PC-9 (cell line): ENCODE results near the gene HMOX1. TPM values are rescaled to one million over a fixed set of nuclear protein-coding genes. Genes with fewer than 3 reads are reported as not detected.

Experiments
- BruUV-seq: library from RNA; stranded (reverse); fragments of 400-500 nt; replicated peaks from 2 replicates; lab custom pipeline; 2021; lab: Mats Ljungman, UMichigan
- CTCF ChIA-PET: fragments of 300-600 bp; sonication (Branson Sonifier 250); formaldehyde crosslinking; loops from one replicate; lab custom pipeline; 2022; ENCODE audit warnings: antibody characterized with exemption; lab: Charles Lee
- POLR2A ChIA-PET: fragments of 300-600 bp; sonication (Branson Sonifier 250); formaldehyde crosslinking; loops from one replicate; lab custom pipeline; 2022; ENCODE audit warnings: antibody characterized with exemption; ENCODE audit not compliant: unreplicated experiment; lab: Charles Lee
- DNase-seq, 2 experiments: peaks; one replicate each; pipeline versions ENCODE4 v3.0.0 to v3.0.0-alpha.2; 2015 to 2022; ENCODE audit warnings: mixed read lengths in 1 of 2
- H2AFZ ChIP-seq: fragments of 200-600 bp; sonication (generic); 2 replicates; pipeline ENCODE4 v1.8.1; 2017; ENCODE audit warnings: antibody characterized with exemption
- H3F3A ChIP-seq: fragments of 200-600 bp; sonication (generic); 2 replicates; pipeline ENCODE4 v1.8.1; 2017; ENCODE audit warnings: antibody characterized with exemption, mild to moderate bottlenecking, low read depth; ENCODE audit not compliant: insufficient read depth
- H3K27ac ChIP-seq: fragments of 200-600 bp; sonication (generic); 2 replicates; pipeline ENCODE4 v1.6.1; 2016; ENCODE audit warnings: mixed run types
- H3K27me3 ChIP-seq: fragments of 200-600 bp; sonication (generic); 2 replicates; pipeline ENCODE4 v1.6.1; 2016; ENCODE audit warnings: low read depth, mixed run types; ENCODE audit not compliant: insufficient read depth
- H3K36me3 ChIP-seq: fragments of 200-600 bp; sonication (generic); 2 replicates; pipeline ENCODE4 v1.6.1; 2016; ENCODE audit warnings: low read depth, mixed run types
- H3K4me1 ChIP-seq: fragments of 200-600 bp; sonication (generic); replicated peaks from 2 replicates; pipeline ENCODE4 v1.6.1; 2016; ENCODE audit warnings: mixed run types; ENCODE audit not compliant: insufficient read depth
- H3K4me2 ChIP-seq: fragments of 200-600 bp; sonication (generic); 2 replicates; pipeline ENCODE4 v1.6.1; 2017; ENCODE audit warnings: mixed run types
- H3K4me3 ChIP-seq: fragments of 200-600 bp; sonication (generic); 2 replicates; pipeline ENCODE4 v1.6.1; 2016; ENCODE audit warnings: mixed run types
- H3K79me2 ChIP-seq: fragments of 200-600 bp; sonication (generic); 2 replicates; pipeline ENCODE4 v1.6.1; 2017; ENCODE audit warnings: low read depth, mixed run types
- H3K9me2 ChIP-seq: fragments of 200-600 bp; sonication (generic); 2 replicates; pipeline ENCODE4 v1.8.1; 2017; ENCODE audit warnings: mild to moderate bottlenecking; ENCODE audit not compliant: insufficient read depth
- H3K9me3 ChIP-seq: fragments of 200-600 bp; sonication (generic); 2 replicates; pipeline ENCODE4 v1.8.1; 2016; ENCODE audit warnings: low read depth; ENCODE audit not compliant: insufficient read depth
- H4K20me1 ChIP-seq: fragments of 200-600 bp; sonication (generic); 2 replicates; pipeline ENCODE4 v1.8.1; 2017; ENCODE audit not compliant: insufficient read depth
- EZH2 ChIP-seq: fragments of 200-600 bp; sonication (generic); IDR thresholded peaks from 2 replicates; pipeline ENCODE4 v1.8.0; 2017; ENCODE audit warnings: antibody characterized with exemption, low read depth
- intact Hi-C: fragments of 100-400 bp; cut with micrococcal nuclease; formaldehyde crosslinking; loops from one replicate; pipeline ENCODE4 v1.10.0; 2022; ENCODE audit not compliant: unreplicated experiment
- total RNA-seq: library from RNA; stranded (reverse); gene quantifications from 2 replicates; pipeline ENCODE4 v1.2.3, GENCODE V29; 2021
- TF ChIP-seq, protein P1 (sequence below): fragments of 200-600 bp; sonication (generic); conservative IDR thresholded peaks from 2 replicates; pipeline ENCODE4 v1.6.1; 2017; ENCODE audit warnings: mixed run types, antibody characterized with exemption, mild to moderate bottlenecking, moderate library complexity

Gene HMOX1
- total RNA-seq, 1 experiment from 2014 or later: 23.7 TPM

DNA sequence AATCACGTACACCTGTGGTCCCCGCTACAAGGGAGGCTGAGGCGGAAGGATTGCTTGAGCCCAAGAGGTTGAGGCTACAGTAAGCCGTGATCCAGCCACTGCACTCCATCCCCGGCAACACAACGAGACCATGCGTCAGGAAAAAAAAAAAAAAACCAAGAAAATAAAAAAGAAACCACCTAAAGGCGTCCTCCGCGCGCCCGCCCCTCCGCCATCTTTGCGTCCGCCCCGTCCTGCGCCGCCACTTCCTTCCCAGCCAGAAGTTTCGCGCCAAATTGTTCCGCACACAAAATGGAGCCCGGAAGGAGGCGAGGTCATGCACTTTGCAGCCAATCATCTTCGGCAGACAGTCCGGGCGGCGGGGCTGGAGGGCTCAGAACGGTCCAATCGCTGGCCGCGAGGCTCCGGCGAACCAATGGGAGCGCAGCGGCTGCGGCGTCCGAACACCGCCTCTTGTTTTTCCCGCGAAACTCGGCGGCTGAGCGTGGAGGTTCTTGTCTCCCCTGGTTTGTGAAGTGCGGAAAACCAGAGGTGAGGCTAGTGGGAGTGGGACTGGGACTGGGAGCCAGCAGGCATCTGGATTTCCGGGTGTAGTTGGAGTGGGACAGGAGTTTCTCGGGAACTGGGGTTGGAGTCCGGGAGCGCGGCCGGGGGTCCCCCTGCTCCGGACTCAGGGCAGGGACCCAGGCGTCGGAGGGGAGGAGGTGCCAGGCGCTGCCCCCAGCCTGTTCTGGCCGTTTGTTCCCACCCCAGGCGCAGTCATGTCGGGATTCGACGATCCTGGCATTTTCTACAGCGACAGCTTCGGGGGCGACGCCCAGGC is 19.0 kb downstream of the HMOX1 start, which contains the start of gene MCM5:
TSS of gene MCM5 (plus strand) at position 463 of the 823 bp plus-strand sequence. CDS start at position 762, 299 bp downstream.
- Histone ChIP-seq H3K4me3 (peak within 1 kb of the TSS; percentile 79), H3K4me2 (peak within 1 kb of the TSS; percentile 91), H3K36me3 (no peaks in the 10 kb centered on the region), H3K79me2 (peaks cover 20% of the 10 kb centered on the region), H3K9me2 (no peaks in the 10 kb centered on the region), H3K27ac (peak within 1 kb of the TSS; percentile 58), H2AFZ (peak within 1 kb of the TSS; percentile 98), H4K20me1 (no peaks in the 10 kb centered on the region), H3K27me3 (no peaks in the 10 kb centered on the region), H3K9me3 (no peaks in the 10 kb centered on the region), H3F3A (peaks cover 15% of the 10 kb centered on the region; the same call in 1 of the 2 replicates), H3K4me1 (peaks cover 9% of the 10 kb centered on the region)
- TF ChIP-seq EZH2: no peak
- TF ChIP-seq, protein P1, sequence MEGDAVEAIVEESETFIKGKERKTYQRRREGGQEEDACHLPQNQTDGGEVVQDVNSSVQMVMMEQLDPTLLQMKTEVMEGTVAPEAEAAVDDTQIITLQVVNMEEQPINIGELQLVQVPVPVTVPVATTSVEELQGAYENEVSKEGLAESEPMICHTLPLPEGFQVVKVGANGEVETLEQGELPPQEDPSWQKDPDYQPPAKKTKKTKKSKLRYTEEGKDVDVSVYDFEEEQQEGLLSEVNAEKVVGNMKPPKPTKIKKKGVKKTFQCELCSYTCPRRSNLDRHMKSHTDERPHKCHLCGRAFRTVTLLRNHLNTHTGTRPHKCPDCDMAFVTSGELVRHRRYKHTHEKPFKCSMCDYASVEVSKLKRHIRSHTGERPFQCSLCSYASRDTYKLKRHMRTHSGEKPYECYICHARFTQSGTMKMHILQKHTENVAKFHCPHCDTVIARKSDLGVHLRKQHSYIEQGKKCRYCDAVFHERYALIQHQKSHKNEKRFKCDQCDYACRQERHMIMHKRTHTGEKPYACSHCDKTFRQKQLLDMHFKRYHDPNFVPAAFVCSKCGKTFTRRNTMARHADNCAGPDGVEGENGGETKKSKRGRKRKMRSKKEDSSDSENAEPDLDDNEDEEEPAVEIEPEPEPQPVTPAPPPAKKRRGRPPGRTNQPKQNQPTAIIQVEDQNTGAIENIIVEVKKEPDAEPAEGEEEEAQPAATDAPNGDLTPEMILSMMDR: no peak
- BruUV-seq: no TSS peak
- peak; percentile 95 to 96 for DNase-seq
- POLR2A ChIA-PET: no interaction called here
- CTCF ChIA-PET: no interaction called here
- intact Hi-C loops: loop anchor here (5.0 kb wide), 1 partner anchor 48 kb away; no protein-coding TSS in a partner anchor

DNA sequence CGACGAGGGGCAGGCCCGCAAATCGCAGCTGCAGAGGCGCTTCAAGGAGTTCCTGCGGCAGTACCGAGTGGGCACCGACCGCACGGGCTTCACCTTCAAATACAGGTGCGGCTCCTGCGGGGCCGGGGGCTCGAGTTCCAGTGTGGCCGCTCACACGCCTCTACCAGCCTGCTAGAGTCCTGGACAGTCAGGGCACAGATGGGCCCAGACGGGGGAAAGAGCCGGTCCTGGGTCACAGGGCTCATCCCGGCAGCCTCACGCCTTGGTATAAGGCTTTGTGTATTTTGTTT is 19.6 kb downstream of the HMOX1 start:
- H3K4me1 ChIP-seq: peaks cover 9% of the 10 kb centered on the region
- peaks cover 14% of the 10 kb centered on the region; the same call in 1 of the 2 replicates for H3F3A ChIP-seq
- no peaks in the 10 kb centered on the region for H3K9me3 ChIP-seq
- H3K9me2 ChIP-seq: no peaks in the 10 kb centered on the region
- TF ChIP-seq, protein P1: no peak
- no peak for TF ChIP-seq EZH2
- no peak for DNase-seq
- H3K27ac ChIP-seq: no peak overlapping the region
- H3K79me2 ChIP-seq: peaks cover 20% of the 10 kb centered on the region
- no peaks in the 10 kb centered on the region for H3K27me3 ChIP-seq
- ChIA-PET CTCF (no interaction called here), POLR2A (no interaction called here)
- BruUV-seq: no TSS peak
- intact Hi-C loops: no loop called here
- H3K4me3 ChIP-seq: peak overlapping the region; percentile 79
- H2AFZ ChIP-seq: peak overlapping the region; percentile 98
- H4K20me1 ChIP-seq: no peaks in the 10 kb centered on the region
- no peaks in the 10 kb centered on the region for H3K36me3 ChIP-seq
- peak overlapping the region; percentile 82 for H3K4me2 ChIP-seq

- Histone ChIP-seq H3K4me3 (no peak overlapping the region), H3F3A (peaks cover 11% of the 10 kb centered on the region; the same call in 1 of the 2 replicates), H3K27ac (no peak overlapping the region), H3K27me3 (no peaks in the 10 kb centered on the region), H3K4me1 (peaks cover 9% of the 10 kb centered on the region), H2AFZ (no peak overlapping the region), H3K9me2 (no peaks in the 10 kb centered on the region), H3K9me3 (no peaks in the 10 kb centered on the region), H3K4me2 (peak overlapping the region; percentile 82; the same call in 1 of the 2 replicates), H3K36me3 (peaks cover 4% of the 10 kb centered on the region; the same call in 1 of the 2 replicates), H3K79me2 (peaks cover 20% of the 10 kb centered on the region), H4K20me1 (no peaks in the 10 kb centered on the region)
- TSS peak; percentile 30 for BruUV-seq
- intact Hi-C loops: no loop called here
- no peak for DNase-seq
- no peak for TF ChIP-seq EZH2
- TF ChIP-seq, protein P1: no peak
- ChIA-PET POLR2A (interaction anchor here (0.6 kb wide), 1 partner anchor 595 kb away, joined by 5 read pairs; no protein-coding TSS in a partner anchor), CTCF (interaction anchor here (0.6 kb wide), 1 partner anchor 104 kb away, joined by 7 read pairs; no protein-coding TSS in a partner anchor)
These were observed 21.0 kb downstream of the HMOX1 start for GRCh38 chr22:35401863-35402262.
